Spleen (tissue), 11 donors: ENCODE results near the gene HLCS. TPM values are rescaled to one million over a fixed set of nuclear protein-coding genes. Genes with fewer than 3 reads are reported as not detected.
A peak's percentile ranks its signal among the peaks of the same experiment; 100 is the strongest.

Experiments
- DNase-seq: peaks from one replicate; pipeline ENCODE4 v3.0.0-alpha.2; 2020
- H3K27ac ChIP-seq, 8 donors: fragments of 200-600 bp; sonication (generic) in 7 of 8; 1 replicate in 4 of 8; 2 replicates in 4 of 8; pipeline versions ENCODE4 v1.5.0 to v1.8.0; 2016 to 2021; ENCODE audit warnings: inconsistent platforms in 4 of 8, mild to moderate bottlenecking in 4 of 8, moderate library complexity in 1 of 8
- H3K27me3 ChIP-seq, 7 donors: fragments of 200-600 bp; sonication (generic) in 6 of 7; replicated peaks in 1 of 7; 1 replicate in 4 of 7; 2 replicates in 3 of 7; pipeline versions ENCODE4 v1.5.0 to v1.8.0; 2016 to 2021; ENCODE audit warnings: inconsistent platforms in 3 of 7, mild to moderate bottlenecking in 1 of 7
- H3K36me3 ChIP-seq, 6 donors: fragments of 200-600 bp; sonication (generic) in 5 of 6; 1 replicate in 4 of 6; 2 replicates in 2 of 6; pipeline versions ENCODE4 v1.5.0 to v1.8.0; 2016 to 2021; ENCODE audit warnings: inconsistent platforms in 2 of 6
- H3K4me1 ChIP-seq, 6 donors: fragments of 200-600 bp; sonication (generic) in 5 of 6; 1 replicate in 3 of 6; 2 replicates in 3 of 6; pipeline versions ENCODE4 v1.5.0 to v1.8.0; 2016 to 2021; ENCODE audit warnings: inconsistent platforms in 3 of 6
- H3K4me3 ChIP-seq, 8 donors: fragments of 200-600 bp; sonication (generic) in 7 of 8; 1 replicate in 4 of 8; 2 replicates in 4 of 8; pipeline versions ENCODE4 v1.5.0 to v1.8.0; 2016 to 2021; ENCODE audit warnings: inconsistent platforms in 4 of 8, mild to moderate bottlenecking in 4 of 8, moderate library complexity in 2 of 8
- H3K9me3 ChIP-seq, 8 donors: fragments of 200-600 bp; sonication (generic) in 7 of 8; 1 replicate in 4 of 8; 2 replicates in 4 of 8; pipeline versions ENCODE4 v1.5.0 to v1.8.0; 2016 to 2021; ENCODE audit warnings: inconsistent platforms in 4 of 8
- CTCF ChIP-seq, 11 experiments: fragments of 200-600 bp in 7 of 11; fragments of 450-650 bp in 4 of 11; sonication (generic) in 4 of 11; IDR thresholded peaks in 8 of 11; conservative IDR thresholded peaks in 3 of 11; 1 replicate in 7 of 11; 2 replicates in 4 of 11; pipeline versions ENCODE4 v1.4.0 to v1.8.0; 2016 to 2021; ENCODE audit warnings: antibody characterized with exemption in 11 of 11, inconsistent platforms in 4 of 11, mild to moderate bottlenecking in 1 of 11
- POLR2A ChIP-seq, 3 donors: fragments of 450-650 bp; IDR thresholded peaks; one replicate each; pipeline ENCODE4 v1.5.1; 2017; ENCODE audit warnings: antibody characterized with exemption in 3 of 3, mild to moderate bottlenecking in 1 of 3
- POLR2AphosphoS5 ChIP-seq, 3 donors: sonication (generic); formaldehyde crosslinking; IDR thresholded peaks; one replicate each; pipeline ENCODE4 v1.5.1; 2017; ENCODE audit warnings: antibody characterized with exemption in 3 of 3
- WGBS, 5 donors: extraction: QIAGEN DNeasy Blood & Tissue Kit in 3 of 5; methylation state at CpG; one replicate each; pipeline versions ENCODE4 v1.1.5 to v1.1.7; 2013 to 2018; 5-methylcytosine and 5-hydroxymethylcytosine counted together
- intact Hi-C: fragments of 100-400 bp; cut with DNase I; formaldehyde crosslinking; loops from one replicate; pipeline ENCODE4 v1.15.0; 2023; ENCODE audit warnings: low total_unique reads
- polyA plus RNA-seq, 3 donors: library from polyadenylated mRNA; stranded (reverse); fragments of 200-250 nt; gene quantifications; one replicate each; pipeline ENCODE4 v1.2.1, GENCODE V29; 2013
- total RNA-seq, 7 donors: library from RNA; depleted of rRNA in 3 of 7; stranded (reverse); fragments of >200 nt in 3 of 7; fragmentation: NEBNext Ultra II Directional in 4 of 7; extraction: Animal tissue kit (Norgen Biotek cat#: 25700) in 4 of 7; gene quantifications; one replicate each; pipeline versions ENCODE4 v1.1.0 to v1.2.1, GENCODE V29; 2016 to 2021
- donor health status: healthy with polysubstance abuse.
- donor health status: DM: no; HTN: no; CAD: no; lungs with moderate emphysema.
- donor health status: DM: no; HTN: no; CAD: no.
- donor health status: Bipolar disorder and iron deficiency.
- donor health status: healthy.
- donor health status: DM: no; HTN: no; CAD: no.
- donor health status: DM: yes; HTN: yes; CAD: no.

The HLCS gene
- total and polyA plus RNA-seq, 10 donors: 1.7 to 22.8 (median 16.3) TPM

- no peak overlapping the region for H3K4me3 ChIP-seq
- H3K27me3 ChIP-seq: peaks cover 0 to 82% (median 0%) of the 10 kb centered on the region in 7 donors
- WGBS, 5 donors: 83 to 94% (median 87%) methylated on average over 7 of the region's 7 CpGs
- no peak for TF ChIP-seq POLR2A (IDR thresholded peaks at IDR 0.05)
- TF ChIP-seq CTCF (IDR thresholded peaks at IDR 0.05 in 8 of 11, conservative IDR thresholded peaks at IDR 0.05 in 3 of 11): no peak
- TF ChIP-seq POLR2AphosphoS5 (IDR thresholded peaks at IDR 0.05): no peak
- H3K9me3 ChIP-seq: peaks cover 0 to 8% (median 0%) of the 10 kb centered on the region in 8 donors
- peak; percentile 37 for DNase-seq
- H3K36me3 ChIP-seq: no peaks in the 10 kb centered on the region
- intact Hi-C loops: no loop called here
- H3K27ac ChIP-seq: no peak overlapping the region
- no peaks in the 10 kb centered on the region for H3K4me1 ChIP-seq
These were observed 233.7 kb downstream of the HLCS start for GRCh38 chr21:36732761-36733160.

GRCh38 chr21:36732217-36732616, 234.3 kb downstream of the HLCS start:
- TF ChIP-seq POLR2AphosphoS5 (IDR thresholded peaks at IDR 0.05) (no peak), CTCF (IDR thresholded peaks at IDR 0.05 in 8 of 11, conservative IDR thresholded peaks at IDR 0.05 in 3 of 11) (no peak), POLR2A (IDR thresholded peaks at IDR 0.05) (no peak)
- Histone ChIP-seq H3K9me3 (peaks cover 0 to 8% (median 0%) of the 10 kb centered on the region in 8 donors), H3K27ac (no peak overlapping the region), H3K4me3 (no peak overlapping the region), H3K36me3 (no peaks in the 10 kb centered on the region), H3K27me3 (peaks cover 0 to 77% (median 0%) of the 10 kb centered on the region in 7 donors), H3K4me1 (no peaks in the 10 kb centered on the region)
- 74 to 87% (median 85%) methylated on average over 11 to 14 of the region's 14 CpGs for WGBS, 5 donors
- intact Hi-C loops: no loop called here
- peak; percentile 59 for DNase-seq

- TF ChIP-seq POLR2A (IDR thresholded peaks at IDR 0.05): no peak
- no peak for TF ChIP-seq CTCF (IDR thresholded peaks at IDR 0.05 in 8 of 11, conservative IDR thresholded peaks at IDR 0.05 in 3 of 11)
- no peak for TF ChIP-seq POLR2AphosphoS5 (IDR thresholded peaks at IDR 0.05)
- peaks cover 0 to 64% (median 0%) of the 10 kb centered on the region in 7 donors for H3K27me3 ChIP-seq
- peaks cover 0 to 8% (median 0%) of the 10 kb centered on the region in 8 donors for H3K9me3 ChIP-seq
- H3K27ac ChIP-seq: no peak overlapping the region
- H3K4me1 ChIP-seq: no peaks in the 10 kb centered on the region
- intact Hi-C loops: no loop called here
- no peak overlapping the region for H3K4me3 ChIP-seq
- no peaks in the 10 kb centered on the region for H3K36me3 ChIP-seq
- WGBS, 5 donors: 86 to 90% (median 89%) methylated on average over 30 of the region's 30 CpGs
- DNase-seq: peak; percentile 63
These were observed 235.9 kb downstream of the HLCS start for GRCh38 chr21:36730291-36731281.

GRCh38 chr21:36729310-36729970, 237.0 kb downstream of the HLCS start:
- DNase-seq: peak; percentile 41

More at GRCh38 chr21:36729310-36729970, 237.0 kb downstream of the HLCS start:
- Histone ChIP-seq H3K36me3 (no peaks in the 10 kb centered on the region), H3K9me3 (no peaks in the 10 kb centered on the region), H3K4me1 (no peaks in the 10 kb centered on the region), H3K27ac (no peak overlapping the region), H3K27me3 (peaks cover 0 to 54% (median 0%) of the 10 kb centered on the region in 7 donors), H3K4me3 (no peak overlapping the region)
- intact Hi-C loops: no loop called here
- 71 to 80% (median 72%) methylated on average over 18 of the region's 18 CpGs for WGBS, 5 donors
- TF ChIP-seq POLR2A (IDR thresholded peaks at IDR 0.05) (no peak), CTCF (IDR thresholded peaks at IDR 0.05 in 8 of 11, conservative IDR thresholded peaks at IDR 0.05 in 3 of 11) (no peak), POLR2AphosphoS5 (IDR thresholded peaks at IDR 0.05) (no peak)
